Smooth muscle cell of trachea (primary cell): Measurements from ENCODE around the gene PRADC1. TPM values are rescaled to one million over a fixed set of nuclear protein-coding genes. Genes with fewer than 3 reads are reported as not detected.

ENCODE experiments used
- total RNA-seq: library from RNA; depleted of rRNA; stranded (reverse); fragments of >200 nt; gene quantifications from 2 replicates; pipeline ENCODE4 v1.2.1, GENCODE V29; 2014

The PRADC1 gene
- 17.4 and 21.4 TPM in 2 replicates for total RNA-seq

GRCh38 chr2:73233154-73233931 lies at the start of gene PRADC1:
PRADC1 (minus strand) TSS chr2:73233239; CDS start chr2:73233160, 79 bp downstream.

GRCh38 chr2:73233932-73234832 lies 1.1 kb upstream of the PRADC1 start, which contains the start of gene CCT7:
CCT7 (plus strand) TSS chr2:73234308; CDS start chr2:73234379, 71 bp downstream.

DNA sequence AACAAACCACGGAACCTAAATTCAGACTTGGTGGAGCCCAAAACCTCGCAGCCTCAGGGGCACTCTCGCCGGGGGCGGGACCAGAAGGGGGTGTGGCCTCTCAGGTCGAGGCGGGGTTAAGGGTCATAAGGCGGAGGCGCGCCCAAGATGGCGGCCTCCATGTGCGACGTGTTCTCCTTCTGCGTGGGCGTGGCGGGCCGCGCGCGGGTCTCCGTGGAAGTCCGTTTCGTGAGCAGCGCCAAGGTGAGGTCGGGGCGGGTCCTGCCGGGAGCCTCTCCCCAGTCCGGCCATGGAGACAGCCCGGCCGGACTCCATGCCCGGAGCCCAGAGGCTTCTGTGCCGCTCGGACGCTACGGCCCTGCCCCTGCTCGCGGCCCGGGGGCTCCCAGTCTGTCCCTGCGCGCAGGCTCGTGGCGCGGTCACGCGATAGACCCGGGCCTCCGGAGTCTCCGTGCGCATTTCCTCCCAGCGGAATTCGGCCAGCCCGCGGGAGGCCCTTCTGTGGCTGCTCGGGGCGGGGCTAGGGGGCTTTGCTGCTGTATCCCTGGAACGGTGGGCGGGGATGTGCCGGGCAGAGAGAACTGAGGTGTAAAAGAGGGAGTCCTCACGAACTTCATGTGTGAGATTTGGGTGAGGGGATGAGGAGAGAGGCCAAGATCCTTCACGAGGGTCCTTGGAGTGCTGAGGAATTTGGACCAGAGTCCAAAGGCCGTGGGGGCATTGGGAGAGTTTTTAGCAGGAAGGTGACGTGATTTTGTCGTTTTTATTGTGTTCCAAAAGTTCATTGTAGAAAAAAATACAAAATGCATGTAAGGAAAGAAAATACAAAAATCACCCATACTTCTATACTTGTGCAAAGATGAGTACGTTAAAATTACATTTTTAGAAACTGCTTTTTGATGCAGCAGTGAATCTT lies 18.7 kb downstream of the PRADC1 start, which contains the start of gene SMYD5:
SMYD5 (plus strand) TSS at position 126 of the 916 bp plus-strand sequence; CDS start at position 148, 22 bp downstream.

GRCh38 chr2:73202156-73203054 lies 30.6 kb downstream of the PRADC1 start, which contains the start of gene NOTO:
NOTO (plus strand) TSS chr2:73202574; CDS start chr2:73202667, 93 bp downstream.

Other genes starting within 250 kb of the PRADC1 start
- 12.7 and 14.0 TPM in 2 replicates for gene SFXN5, start 161.5 kb downstream of the PRADC1 start, total RNA-seq
- 46.0 and 70.5 TPM in 2 replicates for gene RAB11FIP5, start 120.3 kb downstream of the PRADC1 start, total RNA-seq
- not detected in 2 replicates for gene NOTO, start 30.7 kb downstream of the PRADC1 start, total RNA-seq
- 27.1 and 31.0 TPM in 2 replicates for gene SMYD5, start 19.0 kb downstream of the PRADC1 start, total RNA-seq
- 328 and 411 TPM in 2 replicates for gene CCT7, start 1.1 kb upstream of the PRADC1 start, total RNA-seq
- gene FBXO41, start 51.2 kb upstream of the PRADC1 start, total RNA-seq, result 1.9 and 3.1 TPM in 2 replicates
- 0.83 TPM in 1 of 2 replicates, not detected in the other for gene EGR4, start 60.3 kb upstream of the PRADC1 start, total RNA-seq
- gene ALMS1, start 152.6 kb upstream of the PRADC1 start, total RNA-seq, result 14.4 and 17.0 TPM in 2 replicates